ENCODE data around the gene EPB41L2.

DNA sequence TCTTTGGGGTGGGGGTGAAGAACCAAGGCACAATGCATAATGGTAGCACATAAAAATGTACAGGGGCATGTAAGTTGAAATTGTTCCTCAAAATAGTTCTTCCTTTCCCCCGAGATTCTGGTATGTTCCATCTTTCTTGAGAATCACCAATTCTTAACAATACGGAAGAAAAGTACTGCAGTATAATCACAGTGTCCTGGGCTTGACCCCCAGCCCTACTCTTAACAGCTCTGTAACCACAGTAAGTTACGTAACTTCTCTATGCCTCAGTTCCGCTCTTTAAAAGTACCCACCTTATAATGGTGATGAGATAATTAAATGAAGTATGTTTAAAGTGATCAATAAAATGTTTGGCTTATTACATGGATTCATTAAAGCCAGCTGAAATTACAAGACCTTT is 131.4 kb downstream of the EPB41L2 start:
- TF ChIP-seq CTCF (conservative IDR thresholded peaks at IDR 0.05; ENCODE audit: low read depth, low read length) (no peak), EZH2 (IDR thresholded peaks at IDR 0.05; ENCODE audit: borderline replicate concordance, low read depth, low read length, poor library complexity, severe bottlenecking) (no peak)
